Stomach (tissue), 9 donors: Measurements from ENCODE around the gene SPEM3. TPM values are rescaled to one million over a fixed set of nuclear protein-coding genes. Genes with fewer than 3 reads are reported as not detected.

Source experiments
- DNase-seq, 2 donors: peaks; one replicate each; pipeline versions ENCODE4 v3.0.0 to v3.0.0-alpha.2; 2013 to 2019
- H3K27ac ChIP-seq, 5 donors: fragments of 200-600 bp in 4 of 5; sonication (generic) in 4 of 5; one replicate each; pipeline ENCODE4 v1.5.1; 2013 to 2019; ENCODE audit warnings: mild to moderate bottlenecking in 1 of 5, moderate library complexity in 1 of 5
- H3K27me3 ChIP-seq, 3 donors: fragments of 200-600 bp; sonication (generic); one replicate each; pipeline ENCODE4 v1.5.1; 2017 to 2019; ENCODE audit warnings: mixed run types in 1 of 3
- H3K36me3 ChIP-seq, 4 donors: fragments of 200-600 bp; sonication (generic); 1 replicate in 3 of 4; 2 replicates in 1 of 4; pipeline ENCODE4 v1.5.1; 2016 to 2019
- H3K4me1 ChIP-seq, 4 donors: fragments of 200-600 bp; sonication (generic); one replicate each; pipeline ENCODE4 v1.5.1; 2016 to 2019
- H3K4me3 ChIP-seq, 4 donors: fragments of 200-600 bp; sonication (generic) in 3 of 4; one replicate each; pipeline ENCODE4 v1.5.1; 2016 to 2019; ENCODE audit warnings: mild to moderate bottlenecking in 1 of 4
- H3K9me3 ChIP-seq, 4 donors: fragments of 200-600 bp; sonication (generic); one replicate each; pipeline ENCODE4 v1.5.1; 2016 to 2019
- CTCF ChIP-seq, 7 experiments: fragments of 450-650 bp in 4 of 7; fragments of 200-600 bp in 3 of 7; sonication (generic) in 3 of 7; IDR thresholded peaks; one replicate each; pipeline ENCODE4 v1.5.1; 2016 to 2019; ENCODE audit warnings: antibody characterized with exemption in 7 of 7, control low read depth in 2 of 7, mild to moderate bottlenecking in 1 of 7
- EP300 ChIP-seq: sonication (generic); formaldehyde crosslinking; IDR thresholded peaks from one replicate; pipeline ENCODE4 v1.6.1; 2017; ENCODE audit warnings: antibody characterized with exemption
- POLR2A ChIP-seq, 4 donors: fragments of 450-650 bp; IDR thresholded peaks; one replicate each; pipeline ENCODE4 v1.6.1; 2016; ENCODE audit warnings: antibody characterized with exemption in 4 of 4, control low read depth in 2 of 4, mild to moderate bottlenecking in 1 of 4, moderate library complexity in 1 of 4
- POLR2AphosphoS5 ChIP-seq, 3 donors: sonication (generic); formaldehyde crosslinking; IDR thresholded peaks; one replicate each; pipeline ENCODE4 v1.6.1; 2016; ENCODE audit warnings: antibody characterized with exemption in 3 of 3
- WGBS, 5 donors: extraction: QIAGEN DNeasy Blood & Tissue Kit in 3 of 5; methylation state at CpG; one replicate each; pipeline versions ENCODE4 v1.1.5 to v1.1.7; 2013 to 2018; 5-methylcytosine and 5-hydroxymethylcytosine counted together
- intact Hi-C: fragments of 100-400 bp; cut with DNase I; formaldehyde crosslinking; loops from one replicate; pipeline ENCODE4 v1.15.1; 2023; ENCODE audit warnings: low total_unique reads
- polyA plus RNA-seq, 3 donors: library from polyadenylated mRNA; stranded (reverse); fragments of 200-250 nt; gene quantifications; one replicate each; pipeline ENCODE4 v1.2.3, GENCODE V29; 2013
- total RNA-seq, 5 donors: library from RNA; depleted of rRNA; stranded (reverse); fragments of >200 nt; gene quantifications; one replicate each; pipeline versions ENCODE4 v1.1.0 to v1.2.3, GENCODE V29; 2014 to 2016
- donor health status: healthy with polysubstance abuse.
- donor health status: Bipolar disorder and iron deficiency.
- donor health status: healthy.

Gene SPEM3
- total and polyA plus RNA-seq, 8 donors: not detected

- Histone ChIP-seq H3K27me3 (peaks cover 0 to 13% (median 0%) of the 10 kb centered on the region in 3 donors), H3K36me3 (peaks cover 0 to 25% (median 19%) of the 10 kb centered on the region in 4 donors), H3K27ac (no peak overlapping the region), H3K4me3 (peak overlapping the region in 1 of 4 donors; percentile 6), H3K9me3 (no peaks in the 10 kb centered on the region), H3K4me1 (peaks cover 19 to 26% (median 21%) of the 10 kb centered on the region in 4 donors)
- peak in 1 of 2 donors; percentile 60 for DNase-seq
- intact Hi-C loops: no loop called here
- WGBS, 5 donors: 44 to 80% (median 56%) methylated on average over 27 to 58 of the region's 58 CpGs
- no peak for TF ChIP-seq POLR2A (IDR thresholded peaks at IDR 0.05)
- TF ChIP-seq CTCF (IDR thresholded peaks at IDR 0.05): no peak
- TF ChIP-seq EP300: no peak
- TF ChIP-seq POLR2AphosphoS5 (IDR thresholded peaks at IDR 0.05): no peak
Measured at GRCh38 chr17:7408252-7408727, 20.4 kb upstream of the SPEM3 start.

GRCh38 chr17:7408863-7409262 is 19.8 kb upstream of the SPEM3 start:
- Histone ChIP-seq H3K27me3 (peaks cover 0 to 13% (median 0%) of the 10 kb centered on the region in 3 donors), H3K9me3 (no peaks in the 10 kb centered on the region), H3K4me1 (peaks cover 17 to 23% (median 19%) of the 10 kb centered on the region in 4 donors), H3K4me3 (no peak overlapping the region), H3K36me3 (peaks cover 0 to 25% (median 19%) of the 10 kb centered on the region in 4 donors), H3K27ac (no peak overlapping the region)
- no peak for DNase-seq
- intact Hi-C loops: no loop called here
- no peak for TF ChIP-seq EP300
- no peak for TF ChIP-seq POLR2A (IDR thresholded peaks at IDR 0.05)
- TF ChIP-seq POLR2AphosphoS5 (IDR thresholded peaks at IDR 0.05): no peak
- TF ChIP-seq CTCF (IDR thresholded peaks at IDR 0.05): no peak
- 74 to 90% (median 80%) methylated on average over 2 to 6 of the region's 6 CpGs for WGBS, 5 donors

GRCh38 chr17:7409716-7410115 is 18.9 kb upstream of the SPEM3 start:
- Histone ChIP-seq H3K27me3 (peaks cover 0 to 11% (median 0%) of the 10 kb centered on the region in 3 donors), H3K4me1 (peaks cover 14 to 23% (median 19%) of the 10 kb centered on the region in 4 donors), H3K36me3 (peaks cover 0 to 27% (median 20%) of the 10 kb centered on the region in 4 donors), H3K27ac (no peak overlapping the region), H3K4me3 (no peak overlapping the region), H3K9me3 (no peaks in the 10 kb centered on the region)
- intact Hi-C loops: no loop called here
- no peak for DNase-seq
- WGBS, 5 donors: 89 to 94% (median 91%) methylated on average over 6 of the region's 6 CpGs
- TF ChIP-seq EP300 (no peak), POLR2AphosphoS5 (IDR thresholded peaks at IDR 0.05) (no peak), POLR2A (IDR thresholded peaks at IDR 0.05) (no peak), CTCF (IDR thresholded peaks at IDR 0.05) (no peak)

GRCh38 chr17:7410634-7411426 is 17.8 kb upstream of the SPEM3 start:
- H3K36me3 ChIP-seq: peaks cover 0 to 39% (median 26%) of the 10 kb centered on the region in 4 donors
- WGBS, 5 donors: 78 to 89% (median 84%) methylated on average over 21 to 25 of the region's 25 CpGs
- H3K9me3 ChIP-seq: no peaks in the 10 kb centered on the region

More at GRCh38 chr17:7410634-7411426, 17.8 kb upstream of the SPEM3 start:
- no peak for TF ChIP-seq EP300
- TF ChIP-seq CTCF (IDR thresholded peaks at IDR 0.05): no peak
- no peak for TF ChIP-seq POLR2AphosphoS5 (IDR thresholded peaks at IDR 0.05)
- no peak for TF ChIP-seq POLR2A (IDR thresholded peaks at IDR 0.05)
- H3K27ac ChIP-seq: no peak overlapping the region
- H3K27me3 ChIP-seq: no peaks in the 10 kb centered on the region
- intact Hi-C loops: no loop called here
- H3K4me3 ChIP-seq: no peak overlapping the region
- H3K4me1 ChIP-seq: peaks cover 3 to 12% (median 8%) of the 10 kb centered on the region in 4 donors
- DNase-seq: no peak
